A204.1 (cell line): ENCODE data around the gene AGO4.

Source experiments
- FAIRE-seq: peaks from 2 replicates; lab custom pipeline; 2012; peaks lifted over from hg19 to GRCh38; lab: Jason Lieb, UNC

AGO4 gene

GRCh38 chr1:35894656-35895055 lies 86.8 kb downstream of the AGO4 start:
- FAIRE-seq: no peak

DNA sequence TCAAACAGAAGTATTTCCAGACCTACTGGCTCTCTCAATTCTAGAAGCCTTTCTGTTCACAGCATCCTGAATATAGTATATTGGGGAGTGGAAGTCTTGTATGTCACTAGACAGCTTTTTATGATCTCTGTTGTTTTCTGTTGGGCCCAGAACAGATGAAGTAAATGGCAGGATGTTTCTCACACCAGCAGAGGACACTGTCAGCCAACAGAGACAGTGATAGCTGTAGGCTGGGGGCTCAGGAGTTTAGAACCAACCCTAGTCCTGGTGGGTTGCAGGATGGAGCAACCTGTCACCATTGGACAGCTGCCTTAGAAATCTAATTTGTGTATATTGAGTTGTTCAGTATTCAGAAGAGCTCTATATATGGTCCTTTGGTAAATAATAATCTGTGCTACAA lies 92.1 kb downstream of the AGO4 start:
- no peak for FAIRE-seq

GRCh38 chr1:35901235-35901634 lies 93.4 kb downstream of the AGO4 start:
- FAIRE-seq: no peak

DNA sequence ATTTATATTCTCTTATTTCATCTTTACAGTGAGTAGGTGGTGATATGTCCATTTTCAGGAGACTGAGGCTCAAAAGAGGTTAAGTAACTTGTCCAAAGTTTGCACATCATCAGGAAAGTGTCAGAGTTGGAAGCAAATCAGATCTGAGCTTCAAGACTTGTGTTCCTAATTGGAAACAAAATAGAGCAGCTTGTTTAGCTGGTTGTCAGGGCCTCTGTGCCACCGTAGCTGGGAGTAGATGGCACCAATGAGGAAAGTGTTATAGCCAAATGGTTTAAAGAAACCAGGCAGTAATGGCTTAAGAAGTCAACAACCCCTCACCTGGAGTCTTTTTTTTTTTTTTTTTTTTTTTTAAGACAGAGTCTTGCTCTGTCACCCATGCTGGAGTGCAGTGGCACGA lies 94.9 kb downstream of the AGO4 start:
- FAIRE-seq: no peak
